Astrocyte of the spinal cord (primary cell): ENCODE data around the gene OXGR1.

Experiments used
- DNase-seq: peaks from one replicate; pipeline ENCODE4 v3.0.0; 2011; ENCODE audit warnings: low read depth, low spot score
- H3K4me3 ChIP-seq: 2 replicates; pipeline ENCODE4 v1.5.1; 2011; ENCODE audit warnings: low read depth, mild to moderate bottlenecking, low read length, moderate library complexity
- CTCF ChIP-seq: IDR thresholded peaks from 2 replicates; pipeline ENCODE4 v1.5.1; 2012; ENCODE audit warnings: low read depth, mild to moderate bottlenecking, low read length, inconsistent platforms
- in situ Hi-C: cut with HindIII; loops from 2 replicates; pipeline ENCODE4 v1.10.0; 2017; ENCODE audit warnings: low sequenced_read_pairs

Gene OXGR1

DNA sequence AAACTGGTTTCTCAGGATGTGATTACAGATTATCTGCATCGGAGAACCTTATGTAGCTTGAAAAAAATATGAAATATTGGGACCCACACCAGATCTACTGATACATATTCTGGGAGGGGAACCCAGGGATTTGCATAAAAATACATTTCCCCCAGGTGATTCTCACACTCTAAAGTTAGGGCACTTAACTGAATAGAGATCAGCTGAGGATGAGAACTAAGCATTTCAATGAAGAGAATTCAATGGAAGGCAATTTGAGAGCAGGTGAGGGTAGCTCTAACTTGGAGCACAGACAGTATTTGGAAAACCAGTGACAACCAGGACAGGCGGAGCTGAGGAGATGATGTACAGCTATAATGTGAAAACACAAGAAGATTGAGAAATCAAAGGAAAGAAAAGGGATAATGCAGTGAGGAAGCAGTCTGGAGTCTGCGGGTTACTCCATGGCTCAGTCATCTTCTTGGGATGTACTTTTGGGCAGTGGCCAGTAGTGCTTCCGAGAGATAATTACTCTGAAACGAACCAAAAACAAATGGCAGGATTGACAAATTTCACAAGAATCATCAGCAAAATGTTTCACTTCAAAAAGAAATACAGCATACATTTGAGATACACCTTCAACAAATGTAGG is 6.1 kb upstream of the OXGR1 start:
- no peak for DNase-seq
- in situ Hi-C loops = no loop called here
- H3K4me3 ChIP-seq = no peak overlapping the region
- TF ChIP-seq CTCF = no peak

DNA sequence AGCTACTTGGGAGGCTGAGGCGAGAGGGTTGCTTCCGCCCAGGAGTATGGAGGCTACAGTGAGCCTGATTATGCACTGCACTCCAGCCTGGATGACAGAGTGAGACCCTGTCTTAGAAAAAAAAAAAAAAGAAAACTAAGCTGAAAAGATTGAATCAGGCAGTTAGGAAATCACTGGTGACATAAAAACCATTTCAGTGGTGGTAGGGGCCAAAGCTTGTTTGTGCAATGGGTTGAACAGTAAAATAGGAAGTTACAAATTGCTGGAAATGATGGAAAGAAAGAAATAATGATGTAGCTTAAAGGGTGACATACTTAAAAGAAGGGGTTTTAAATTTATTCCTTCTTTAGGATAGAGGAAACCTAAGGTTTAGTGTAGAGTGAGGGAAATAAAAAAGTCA is 4.8 kb upstream of the OXGR1 start:
- no peak for DNase-seq
- no peak overlapping the region for H3K4me3 ChIP-seq
- no peak for TF ChIP-seq CTCF
- in situ Hi-C loops = no loop called here

DNA sequence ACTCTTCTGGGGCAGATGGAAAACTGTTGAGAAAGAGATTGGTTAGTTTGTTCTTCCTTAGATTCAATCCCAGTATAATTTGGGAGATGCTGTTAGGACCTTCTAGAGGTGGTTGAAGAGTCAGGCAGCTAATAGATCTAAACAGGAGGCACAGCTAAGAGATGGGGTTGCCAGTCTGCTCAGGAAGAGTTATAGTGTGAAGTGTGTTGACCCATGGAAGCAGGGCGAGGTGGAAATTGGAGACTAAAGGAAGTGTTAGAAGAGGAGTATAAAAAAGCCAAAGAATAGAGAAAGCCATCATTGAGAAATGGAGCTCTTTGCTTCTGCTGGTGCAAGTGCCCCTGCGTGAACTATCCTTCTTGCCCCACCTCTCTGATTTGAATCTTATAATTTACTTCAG is 3.8 kb upstream of the OXGR1 start:
- in situ Hi-C loops = no loop called here
- TF ChIP-seq CTCF = no peak
- DNase-seq = no peak
- H3K4me3 ChIP-seq = no peak overlapping the region

GRCh38 chr13:96996886-96997285 is 2.6 kb upstream of the OXGR1 start:
- DNase-seq = no peak
- no peak overlapping the region for H3K4me3 ChIP-seq
- no peak for TF ChIP-seq CTCF

DNA sequence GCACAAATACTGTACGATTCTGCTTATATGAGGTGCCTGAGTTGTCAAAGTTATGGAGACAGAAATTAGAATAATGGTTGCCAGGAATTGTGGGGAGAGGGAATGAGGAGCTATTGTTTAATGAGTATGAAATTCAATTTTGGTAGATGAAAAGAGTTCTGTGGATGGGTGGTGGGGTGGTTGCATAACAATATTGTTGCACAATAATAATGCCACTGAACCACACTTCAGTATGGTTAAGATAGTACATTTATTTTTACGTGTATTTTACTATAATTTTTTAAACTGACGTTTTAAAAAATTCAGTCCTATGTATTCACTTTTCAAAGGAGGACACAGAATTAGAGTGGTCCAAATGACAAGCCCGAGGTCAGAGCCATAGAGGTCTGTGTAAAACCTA is 1.8 kb upstream of the OXGR1 start:
- in situ Hi-C loops = no loop called here
- no peak for TF ChIP-seq CTCF
- no peak for DNase-seq
- H3K4me3 ChIP-seq = no peak overlapping the region

More at GRCh38 chr13:96996886-96997285, 2.6 kb upstream of the OXGR1 start:
- in situ Hi-C loops = no loop called here

GRCh38 chr13:96994858-96995243 is 575 bp upstream of the OXGR1 start:
- no peak for TF ChIP-seq CTCF
- in situ Hi-C loops = no loop called here
- no peak overlapping the region for H3K4me3 ChIP-seq
- no peak for DNase-seq

GRCh38 chr13:96993634-96994016 is 651 bp downstream of the OXGR1 start:
- no peak for DNase-seq
- in situ Hi-C loops = no loop called here

More at GRCh38 chr13:96993634-96994016, 651 bp downstream of the OXGR1 start:
- H3K4me3 ChIP-seq = peak overlapping the region; percentile 36
- no peak for TF ChIP-seq CTCF
